Neural progenitor cell (in vitro differentiated cells): ENCODE measurements around the gene INTS1. TPM values are rescaled to one million over a fixed set of nuclear protein-coding genes. Genes with fewer than 3 reads are reported as not detected.
A peak's percentile ranks its signal among the peaks of the same experiment; 100 is the strongest.

Experiments used
- DNase-seq: peaks from one replicate; pipeline ENCODE4 v3.0.0-alpha.2; 2016; ENCODE audit warnings: low spot score
- H2AFZ ChIP-seq: fragments of 200-600 bp; sonication (generic); replicated peaks from 2 replicates; pipeline ENCODE4 v1.6.1; 2016; ENCODE audit warnings: antibody characterized with exemption
- H3F3A ChIP-seq: fragments of 200-600 bp; sonication (generic); 2 replicates; pipeline ENCODE4 v1.6.1; 2016; ENCODE audit warnings: antibody characterized with exemption, low read depth
- H3K27ac ChIP-seq: fragments of 200-600 bp; sonication (generic); 2 replicates; pipeline ENCODE4 v1.5.1; 2016; ENCODE audit warnings: mild to moderate bottlenecking
- H3K27me3 ChIP-seq: fragments of 200-600 bp; sonication (generic); 2 replicates; pipeline ENCODE4 v1.6.1; 2016; ENCODE audit warnings: mild to moderate bottlenecking, moderate library complexity
- H3K36me3 ChIP-seq: fragments of 200-600 bp; sonication (generic); 2 replicates; pipeline ENCODE4 v1.5.1; 2016
- H3K4me1 ChIP-seq: fragments of 200-600 bp; sonication (generic); 2 replicates; pipeline ENCODE4 v1.6.1; 2016; ENCODE audit warnings: mixed run types
- H3K4me2 ChIP-seq: fragments of 200-600 bp; sonication (generic); 2 replicates; pipeline ENCODE4 v1.6.1; 2016
- H3K4me3 ChIP-seq: fragments of 200-600 bp; sonication (generic); 2 replicates; pipeline ENCODE4 v1.5.1; 2016
- H3K79me2 ChIP-seq: fragments of 200-600 bp; sonication (generic); 2 replicates; pipeline ENCODE4 v1.6.1; 2016; ENCODE audit warnings: low read depth
- H3K9ac ChIP-seq: fragments of 200-600 bp; sonication (generic); 2 replicates; pipeline ENCODE4 v1.6.1; 2016
- H3K9me3 ChIP-seq: fragments of 200-600 bp; sonication (generic); 2 replicates; pipeline ENCODE4 v1.5.1; 2016; ENCODE audit warnings: low read depth
- H4K20me1 ChIP-seq: fragments of 200-600 bp; sonication (generic); 2 replicates; pipeline ENCODE4 v1.6.1; 2016; ENCODE audit warnings: low read depth
- H3K27ac Mint-ChIP-seq: 3 replicates; pipeline ENCODE4 v1.8.0; 2021; ENCODE audit warnings: mixed read lengths
- H3K27me3 Mint-ChIP-seq: 2 replicates; pipeline ENCODE4 v1.8.0; 2022; ENCODE audit warnings: low read depth, mild to moderate bottlenecking, inconsistent platforms, moderate library complexity, mixed read lengths; ENCODE audit not compliant: insufficient read depth
- H3K36me3 Mint-ChIP-seq: 3 replicates; pipeline ENCODE4 v1.8.0; 2021; ENCODE audit warnings: mixed read lengths
- H3K4me1 Mint-ChIP-seq: 3 replicates; pipeline ENCODE4 v1.8.0; 2021; ENCODE audit warnings: mixed read lengths
- H3K4me3 Mint-ChIP-seq: 3 replicates; pipeline ENCODE4 v1.8.0; 2021; ENCODE audit warnings: mild to moderate bottlenecking, moderate library complexity, mixed read lengths
- H3K9me3 Mint-ChIP-seq: 3 replicates; pipeline ENCODE4 v1.8.0; 2020; ENCODE audit warnings: mixed read lengths
- EZH2 ChIP-seq: fragments of 200-600 bp; sonication (generic); IDR thresholded peaks from 2 replicates; pipeline ENCODE4 v1.6.1; 2017; ENCODE audit warnings: antibody characterized with exemption, mild to moderate bottlenecking, moderate library complexity
- EZH2phosphoT487 ChIP-seq: fragments of 200-600 bp; sonication (generic); IDR thresholded peaks from 2 replicates; pipeline ENCODE4 v1.6.1; 2017; ENCODE audit warnings: antibody characterized with exemption
- total RNA-seq: library from RNA; depleted of rRNA; stranded (reverse); fragments of >200 nt; gene quantifications from 2 replicates; pipeline ENCODE4 v1.2.3, GENCODE V29; 2015; ENCODE audit warnings: low replicate concordance
- TF ChIP-seq, protein P1 (sequence below): fragments of 200-600 bp; sonication (generic); IDR thresholded peaks from 2 replicates; pipeline ENCODE4 v1.5.1; 2017; ENCODE audit warnings: antibody characterized with exemption, mild to moderate bottlenecking

The INTS1 gene
- total RNA-seq, 1 donor from 2014 or later = 16.5 TPM

DNA sequence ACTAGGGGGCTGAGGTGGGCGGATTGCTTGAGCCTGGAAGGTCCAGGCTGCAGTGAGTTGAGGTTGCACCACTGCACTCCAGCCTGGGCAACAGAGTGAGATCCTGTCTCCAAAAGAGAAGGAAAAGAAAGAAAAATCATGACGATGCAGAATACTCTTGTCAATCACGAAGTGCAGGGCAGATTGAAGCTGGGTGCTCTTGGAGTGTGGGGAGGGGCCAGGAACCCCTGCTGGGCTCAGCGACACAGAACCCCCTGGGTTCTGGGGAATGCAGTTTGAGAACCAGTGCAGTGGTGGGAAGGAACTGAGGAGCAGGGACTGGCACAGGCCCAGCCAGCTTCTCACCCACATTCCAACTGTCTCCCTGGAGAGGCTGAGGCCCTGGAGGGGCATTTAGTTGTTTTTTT, 10.8 kb upstream of the INTS1 start:
- Histone ChIP-seq H3K27ac (no peak overlapping the region), H3K4me1 (no peaks in the 10 kb centered on the region), H3K9me3 (no peaks in the 10 kb centered on the region), H3K27me3 (no peaks in the 10 kb centered on the region), H3K4me2 (no peak overlapping the region), H3K4me3 (no peak overlapping the region), H3F3A (no peaks in the 10 kb centered on the region), H4K20me1 (no peaks in the 10 kb centered on the region), H2AFZ (no peak overlapping the region), H3K36me3 (no peaks in the 10 kb centered on the region), H3K79me2 (no peaks in the 10 kb centered on the region), H3K9ac (no peak overlapping the region)
- Mint-ChIP-seq H3K36me3 (no peaks in the 10 kb centered on the region), H3K4me3 (no peak overlapping the region), H3K9me3 (peaks cover 4% of the 10 kb centered on the region), H3K4me1 (peaks cover 8% of the 10 kb centered on the region), H3K27me3 (peaks cover 8% of the 10 kb centered on the region), H3K27ac (peak overlapping the region; percentile 79)
- TF ChIP-seq EZH2 = no peak
- TF ChIP-seq, protein P1, sequence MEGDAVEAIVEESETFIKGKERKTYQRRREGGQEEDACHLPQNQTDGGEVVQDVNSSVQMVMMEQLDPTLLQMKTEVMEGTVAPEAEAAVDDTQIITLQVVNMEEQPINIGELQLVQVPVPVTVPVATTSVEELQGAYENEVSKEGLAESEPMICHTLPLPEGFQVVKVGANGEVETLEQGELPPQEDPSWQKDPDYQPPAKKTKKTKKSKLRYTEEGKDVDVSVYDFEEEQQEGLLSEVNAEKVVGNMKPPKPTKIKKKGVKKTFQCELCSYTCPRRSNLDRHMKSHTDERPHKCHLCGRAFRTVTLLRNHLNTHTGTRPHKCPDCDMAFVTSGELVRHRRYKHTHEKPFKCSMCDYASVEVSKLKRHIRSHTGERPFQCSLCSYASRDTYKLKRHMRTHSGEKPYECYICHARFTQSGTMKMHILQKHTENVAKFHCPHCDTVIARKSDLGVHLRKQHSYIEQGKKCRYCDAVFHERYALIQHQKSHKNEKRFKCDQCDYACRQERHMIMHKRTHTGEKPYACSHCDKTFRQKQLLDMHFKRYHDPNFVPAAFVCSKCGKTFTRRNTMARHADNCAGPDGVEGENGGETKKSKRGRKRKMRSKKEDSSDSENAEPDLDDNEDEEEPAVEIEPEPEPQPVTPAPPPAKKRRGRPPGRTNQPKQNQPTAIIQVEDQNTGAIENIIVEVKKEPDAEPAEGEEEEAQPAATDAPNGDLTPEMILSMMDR = no peak
- no peak for TF ChIP-seq EZH2phosphoT487
- no peak for DNase-seq

DNA sequence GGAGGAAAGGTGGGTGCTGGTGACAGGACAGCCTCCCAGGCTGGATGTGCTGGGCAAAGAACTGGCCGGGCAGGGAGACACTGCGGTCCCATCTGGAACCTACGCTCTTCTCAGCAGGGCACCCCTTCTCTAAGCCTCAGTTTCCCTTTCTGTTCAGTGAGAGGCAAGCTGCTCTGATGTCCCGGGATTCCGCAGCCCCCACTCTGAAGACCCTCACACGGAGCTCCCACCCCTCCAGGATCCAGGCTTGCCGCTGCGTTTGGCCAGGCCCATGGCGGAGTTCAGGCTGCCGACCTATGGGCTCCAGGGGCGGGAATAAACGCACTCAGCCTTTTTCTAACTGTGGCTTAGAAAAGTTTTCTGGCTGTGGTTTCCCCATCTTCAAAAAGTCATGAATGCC, 10.2 kb upstream of the INTS1 start:
- no peaks in the 10 kb centered on the region for H3K27me3 ChIP-seq
- H3K4me2 ChIP-seq = no peak overlapping the region
- no peaks in the 10 kb centered on the region for H3K79me2 ChIP-seq
- H2AFZ ChIP-seq = no peak overlapping the region
- H3K4me1 ChIP-seq = no peaks in the 10 kb centered on the region
- H3K4me3 ChIP-seq = no peak overlapping the region
- no peak for DNase-seq
- H3K27ac ChIP-seq = no peak overlapping the region
- Mint-ChIP-seq H3K4me1 (peaks cover 8% of the 10 kb centered on the region), H3K4me3 (no peak overlapping the region), H3K27ac (no peak overlapping the region), H3K9me3 (peaks cover 3% of the 10 kb centered on the region), H3K36me3 (no peaks in the 10 kb centered on the region), H3K27me3 (peaks cover 6% of the 10 kb centered on the region)
- H3K9ac ChIP-seq = no peak overlapping the region
- no peaks in the 10 kb centered on the region for H3K36me3 ChIP-seq
- H3K9me3 ChIP-seq = no peaks in the 10 kb centered on the region
- TF ChIP-seq EZH2 (no peak), EZH2phosphoT487 (no peak)
- TF ChIP-seq, protein P1 = no peak
- no peaks in the 10 kb centered on the region for H3F3A ChIP-seq
- no peaks in the 10 kb centered on the region for H4K20me1 ChIP-seq

DNA sequence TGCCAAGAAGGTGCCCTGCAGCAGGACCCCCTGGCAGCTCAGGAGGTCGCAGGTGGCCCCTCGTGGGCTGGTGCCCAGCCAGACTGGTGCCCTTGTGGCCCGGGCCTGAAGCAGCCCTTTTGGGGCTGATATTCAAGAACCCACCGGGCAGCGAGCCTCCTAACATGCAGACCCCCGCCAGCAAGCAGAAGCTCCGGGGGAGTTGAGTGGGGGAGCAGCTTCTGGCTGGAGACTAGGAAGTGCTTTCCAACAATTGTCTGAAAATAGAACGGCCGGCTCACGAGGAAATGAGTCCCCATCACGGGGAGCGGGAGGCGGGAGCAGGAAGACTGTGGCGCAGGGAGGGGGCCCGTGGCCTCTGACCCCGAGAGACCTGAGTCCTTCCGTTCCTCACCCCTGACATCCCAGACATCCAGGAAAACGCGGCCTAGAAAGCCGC, 9.5 kb upstream of the INTS1 start:
- Histone ChIP-seq H3K4me1 (no peaks in the 10 kb centered on the region), H3K27ac (no peak overlapping the region), H3K9me3 (no peaks in the 10 kb centered on the region), H4K20me1 (no peaks in the 10 kb centered on the region), H3K4me3 (no peak overlapping the region), H3K27me3 (no peaks in the 10 kb centered on the region), H3K4me2 (no peak overlapping the region), H3K79me2 (no peaks in the 10 kb centered on the region), H3F3A (no peaks in the 10 kb centered on the region), H3K36me3 (no peaks in the 10 kb centered on the region), H3K9ac (no peak overlapping the region), H2AFZ (no peak overlapping the region)
- Mint-ChIP-seq H3K4me1 (peaks cover 8% of the 10 kb centered on the region), H3K27ac (no peak overlapping the region), H3K9me3 (no peaks in the 10 kb centered on the region), H3K4me3 (no peak overlapping the region), H3K27me3 (peaks cover 6% of the 10 kb centered on the region), H3K36me3 (no peaks in the 10 kb centered on the region)
- TF ChIP-seq, protein P1 = no peak
- TF ChIP-seq EZH2phosphoT487 = no peak
- no peak for TF ChIP-seq EZH2
- no peak for DNase-seq
